A549 (cell line): ENCODE measurements around the gene SYCP1. TPM values are rescaled to one million over a fixed set of nuclear protein-coding genes. Genes with fewer than 3 reads are reported as not detected.

Experiments
- ATAC-seq, 2 experiments: fragments of 200-7000 bp in 1 of 2; fragments of >200 bp in 1 of 2; cut with Nextera tagmentation in 1 of 2; cut with Tn5 transposase in 1 of 2; 3 replicates each; pipeline versions ENCODE4 v1.8.0 to v1.9.1; 2018 to 2020; ENCODE audit warnings: mild to moderate bottlenecking in 1 of 2, moderate library complexity in 1 of 2
- CTCF ChIA-PET: fragments of 300-600 bp; sonication (Branson Sonifier 250); formaldehyde crosslinking; extraction: SDS; loops from one replicate; lab custom pipeline; 2021; ENCODE audit warnings: antibody characterized with exemption, inconsistent platforms; lab: Yijun Ruan, JAX
- POLR2A ChIA-PET: fragments of 350-600 bp; formaldehyde crosslinking; extraction: SDS; loops from one replicate; lab custom pipeline; 2021; ENCODE audit warnings: antibody characterized with exemption, inconsistent platforms; lab: Yijun Ruan, JAX
- DNase-seq, 2 experiments: peaks; one replicate each; pipeline versions ENCODE4 v3.0.0 to v3.0.0-alpha.2; 2011 to 2016; ENCODE audit warnings: low read depth in 1 of 2, low spot score in 1 of 2
- FAIRE-seq: peaks from 2 replicates; lab custom pipeline; 2011; peaks lifted over from hg19 to GRCh38; lab: Jason Lieb, UNC
- H3K27ac ChIP-seq, 2 experiments: fragments of >200 bp; sonication (Bioruptor Twin); formaldehyde crosslinking; 3 replicates each; pipeline ENCODE4 v1.5.1; 2016 to 2017
- H3K4me1 ChIP-seq: fragments of >200 bp; sonication (Bioruptor Twin); formaldehyde crosslinking; 3 replicates; pipeline ENCODE4 v1.6.1; 2016
- H3K4me2 ChIP-seq: fragments of >200 bp; sonication (Bioruptor Twin); formaldehyde crosslinking; 3 replicates; pipeline ENCODE4 v1.6.1; 2016
- H3K4me3 ChIP-seq: fragments of >200 bp; sonication (Bioruptor Twin); formaldehyde crosslinking; 3 replicates; pipeline ENCODE4 v1.5.1; 2016
- H3K9me3 ChIP-seq: fragments of >200 bp; sonication (Bioruptor Twin); formaldehyde crosslinking; 3 replicates; pipeline ENCODE4 v1.6.1; 2016
- CHD2 ChIP-seq: fragments of 150-350 bp; IDR thresholded peaks from 2 replicates; pipeline ENCODE4 v1.6.1; 2014; ENCODE audit warnings: low read length; ENCODE audit not compliant: partially characterized antibody
- CHD4 ChIP-seq: fragments of 200-600 bp; sonication (generic); IDR thresholded peaks from 2 replicates; pipeline ENCODE4 v1.6.1; 2016; ENCODE audit warnings: antibody characterized with exemption, mild to moderate bottlenecking, borderline replicate concordance
- CTCF ChIP-seq: fragments of >200 bp; sonication (Bioruptor Twin); formaldehyde crosslinking; IDR thresholded peaks from 3 replicates; pipeline ENCODE4 v1.5.1; 2016
- E2F6 ChIP-seq: IDR thresholded peaks from 2 replicates; pipeline ENCODE4 v1.6.1; 2012; ENCODE audit warnings: low read depth, borderline replicate concordance
- EHF ChIP-seq: fragments of 250-450 bp; sonication (Bioruptor Pico); IDR thresholded peaks from 2 replicates; pipeline ENCODE4 v1.5.0; 2020; ENCODE audit warnings: mild to moderate bottlenecking
- HDAC2 ChIP-seq: fragments of 200-600 bp; sonication (generic); IDR thresholded peaks from 2 replicates; pipeline ENCODE4 v1.6.1; 2016
- HMGXB4 ChIP-seq: fragments of 250-450 bp; sonication (Bioruptor Pico); IDR thresholded peaks from 2 replicates; pipeline ENCODE4 v1.5.0; 2021; ENCODE audit warnings: mild to moderate bottlenecking, moderate library complexity, borderline replicate concordance
- HOXA7 ChIP-seq: fragments of 250-450 bp; sonication (Bioruptor Pico); IDR thresholded peaks from 2 replicates; pipeline ENCODE4 v1.5.0; 2020; ENCODE audit warnings: mild to moderate bottlenecking, moderate library complexity
- HOXB5 ChIP-seq: fragments of 250-450 bp; sonication (Bioruptor Pico); IDR thresholded peaks from 2 replicates; pipeline ENCODE4 v1.5.0; 2020; ENCODE audit warnings: mild to moderate bottlenecking, moderate library complexity
- JUN ChIP-seq, 2 experiments: fragments of >200 bp; sonication (Bioruptor Twin); formaldehyde crosslinking; IDR thresholded peaks; 2 replicates in 1 of 2; 3 replicates in 1 of 2; pipeline ENCODE4 v1.6.1; 2016 to 2017
- PBX3 ChIP-seq: IDR thresholded peaks from 2 replicates; pipeline ENCODE4 v1.6.1; 2012
- RAD21 ChIP-seq, 2 experiments: fragments of >200 bp in 1 of 2; sonication (Bioruptor Twin) in 1 of 2; formaldehyde crosslinking in 1 of 2; IDR thresholded peaks in 1 of 2; conservative IDR thresholded peaks in 1 of 2; 2 replicates in 1 of 2; 3 replicates in 1 of 2; pipeline ENCODE4 v1.6.1; 2012 to 2018; ENCODE audit warnings: inconsistent platforms in 1 of 2
- SMC3 ChIP-seq: fragments of >200 bp; sonication (Bioruptor Twin); formaldehyde crosslinking; IDR thresholded peaks from 3 replicates; pipeline ENCODE4 v1.6.1; 2018; ENCODE audit warnings: inconsistent platforms
- TFCP2L1 ChIP-seq: fragments of 250-450 bp; sonication (Bioruptor Pico); IDR thresholded peaks from 2 replicates; pipeline ENCODE4 v1.5.0; 2021; ENCODE audit warnings: mild to moderate bottlenecking
- USF2 ChIP-seq: fragments of 450-650 bp; IDR thresholded peaks from 2 replicates; pipeline ENCODE4 v1.6.1; 2014; ENCODE audit warnings: antibody characterized with exemption
- ZSCAN20 ChIP-seq: fragments of 250-450 bp; sonication (Bioruptor Pico); IDR thresholded peaks from 2 replicates; pipeline ENCODE4 v1.8.0; 2022; ENCODE audit warnings: mild to moderate bottlenecking, moderate library complexity
- polyA plus RNA-seq, 4 experiments: library from polyadenylated mRNA; depleted of rRNA in 3 of 4; stranded (reverse); fragments of >200 nt; fragmentation: RNase III in 1 of 4; extraction: RNeasy Plus Mini Kit Qiagen cat#74134 plus additional on column Dnase treatment in 1 of 4; gene quantifications; 2 replicates in 3 of 4; 3 replicates in 1 of 4; pipeline ENCODE4 v1.2.3, GENCODE V29; 2011 to 2017

Gene SYCP1
- polyA plus RNA-seq, 2 of the 4 experiments (the other 2 are of a cell fraction) = not detected

GRCh38 chr1:115041654-115042053, 187.0 kb downstream of the SYCP1 start:
- Histone ChIP-seq H3K27ac (no peak overlapping the region), H3K4me2 (no peak overlapping the region), H3K9me3 (no peaks in the 10 kb centered on the region; the same call in 2 of the 3 replicates), H3K4me1 (no peaks in the 10 kb centered on the region), H3K4me3 (no peak overlapping the region)
- POLR2A ChIA-PET = no interaction called here
- TF ChIP-seq USF2 = no peak
- no peak for TF ChIP-seq JUN (IDR thresholded peaks at IDR 0.05)
- TF ChIP-seq RAD21 (conservative IDR thresholded peaks at IDR 0.05 in 1 of 2, IDR thresholded peaks at IDR 0.05 in 1 of 2) = peak; percentile 13 to 42; a peak in 2 of 5 replicates
- no peak for TF ChIP-seq HMGXB4 (CRISPR knock-in tag)
- TF ChIP-seq CTCF = 0 out of 3 replicates have a peak, but pooled peaks have one; percentile 13
- TF ChIP-seq ZSCAN20 (CRISPR knock-in tag) = no peak
- TF ChIP-seq EHF (CRISPR knock-in tag) = no peak
- no peak for TF ChIP-seq SMC3
- no peak for TF ChIP-seq HOXB5
- TF ChIP-seq E2F6 = no peak
- TF ChIP-seq CHD2 = no peak
- TF ChIP-seq HDAC2 = no peak
- no peak for TF ChIP-seq TFCP2L1 (CRISPR knock-in tag)
- TF ChIP-seq PBX3 = no peak
- no peak for TF ChIP-seq HOXA7 (CRISPR knock-in tag)
- no peak for TF ChIP-seq CHD4
- FAIRE-seq = no peak
- DNase-seq = peak in 1 of 2 experiments; percentile 21
- peak in 1 of 2 experiments; percentile 55; a peak in 2 of 6 replicates for ATAC-seq
- CTCF ChIA-PET = interaction anchor here (0.9 to 1.7 kb wide), 4 partner anchors 10 to 65 kb away, joined by 3 to 4 read pairs (median 3); partner anchors contain the start of gene TSHB

Other genes with a start within 250 kb of the SYCP1 start
- gene DENND2C, start 184.8 kb upstream of the SYCP1 start, polyA plus RNA-seq (2011; rRNA removed) = 0.19 and 0.24 TPM in 2 replicates
- gene DENND2C, start 184.8 kb upstream of the SYCP1 start, polyA plus RNA-seq (2017; fragmentation: RNase III; extraction: RNeasy Plus Mini Kit Qiagen cat#74134 plus additional on column Dnase treatment) = 0.16 to 0.20 TPM (median 0.18 TPM) in 3 replicates
- gene AMPD1, start 159.3 kb upstream of the SYCP1 start, polyA plus RNA-seq (2011; rRNA removed) = not detected in 2 replicates
- not detected in 3 replicates for gene AMPD1, start 159.3 kb upstream of the SYCP1 start, polyA plus RNA-seq (2017; fragmentation: RNase III; extraction: RNeasy Plus Mini Kit Qiagen cat#74134 plus additional on column Dnase treatment)
- gene NRAS, start 138.1 kb upstream of the SYCP1 start, polyA plus RNA-seq (2011; rRNA removed) = 42.6 and 52.2 TPM in 2 replicates
- gene NRAS, start 138.1 kb upstream of the SYCP1 start, polyA plus RNA-seq (2017; fragmentation: RNase III; extraction: RNeasy Plus Mini Kit Qiagen cat#74134 plus additional on column Dnase treatment) = 28.4 to 28.7 TPM (median 28.7 TPM) in 3 replicates
- 221 and 236 TPM in 2 replicates for gene CSDE1, start 96.9 kb upstream of the SYCP1 start, polyA plus RNA-seq (2011; rRNA removed)
- gene CSDE1, start 96.9 kb upstream of the SYCP1 start, polyA plus RNA-seq (2017; fragmentation: RNase III; extraction: RNeasy Plus Mini Kit Qiagen cat#74134 plus additional on column Dnase treatment) = 194 to 218 TPM (median 199 TPM) in 3 replicates
- gene SIKE1, start 74.2 kb upstream of the SYCP1 start, polyA plus RNA-seq (2011; rRNA removed) = 24.6 and 28.7 TPM in 2 replicates
- 16.3 to 17.8 TPM (median 17.4 TPM) in 3 replicates for gene SIKE1, start 74.2 kb upstream of the SYCP1 start, polyA plus RNA-seq (2017; fragmentation: RNase III; extraction: RNeasy Plus Mini Kit Qiagen cat#74134 plus additional on column Dnase treatment)
- gene TSHB, start 175.0 kb downstream of the SYCP1 start, polyA plus RNA-seq (2011; rRNA removed) = not detected in 2 replicates
- gene TSHB, start 175.0 kb downstream of the SYCP1 start, polyA plus RNA-seq (2017; fragmentation: RNase III; extraction: RNeasy Plus Mini Kit Qiagen cat#74134 plus additional on column Dnase treatment) = not detected in 3 replicates
- gene TSPAN2, start 234.6 kb downstream of the SYCP1 start, polyA plus RNA-seq (2011; rRNA removed) = 1.4 and 1.7 TPM in 2 replicates
- 2.1 to 3.2 TPM (median 2.7 TPM) in 3 replicates for gene TSPAN2, start 234.6 kb downstream of the SYCP1 start, polyA plus RNA-seq (2017; fragmentation: RNase III; extraction: RNeasy Plus Mini Kit Qiagen cat#74134 plus additional on column Dnase treatment)